KOPT-K1 (cell line): ENCODE data around the gene CBY2.

ENCODE experiments used
- H3K27ac ChIP-seq: fragments of 200-600 bp; sonication (generic); 2 replicates; pipeline ENCODE4 v1.5.1; 2016; ENCODE audit warnings: antibody characterized with exemption, mild to moderate bottlenecking, low read depth, low read length; ENCODE audit not compliant: poor library complexity, severe bottlenecking
- H3K36me3 ChIP-seq: fragments of 200-600 bp; sonication (generic); 2 replicates; pipeline ENCODE4 v1.5.1; 2017; ENCODE audit warnings: antibody characterized with exemption, mild to moderate bottlenecking, low read length, moderate library complexity; ENCODE audit not compliant: insufficient read depth
- H3K9me3 ChIP-seq: fragments of 200-600 bp; sonication (generic); 2 replicates; pipeline ENCODE4 v1.5.1; 2017; ENCODE audit warnings: antibody characterized with exemption, low read length, mild to moderate bottlenecking; ENCODE audit not compliant: insufficient read depth, poor library complexity, severe bottlenecking

CBY2 gene

GRCh38 chr13:45714170-45714569, 12.1 kb downstream of the CBY2 start:
- Histone ChIP-seq H3K27ac (no peak overlapping the region), H3K36me3 (no peaks in the 10 kb centered on the region), H3K9me3 (no peaks in the 10 kb centered on the region)

- no peaks in the 10 kb centered on the region for H3K36me3 ChIP-seq
- H3K27ac ChIP-seq = no peak overlapping the region
- H3K9me3 ChIP-seq = no peaks in the 10 kb centered on the region
These were observed 13.2 kb downstream of the CBY2 start for GRCh38 chr13:45715351-45715750.

- Histone ChIP-seq H3K36me3 (no peaks in the 10 kb centered on the region), H3K27ac (no peak overlapping the region), H3K9me3 (no peaks in the 10 kb centered on the region)
These were observed 15.2 kb downstream of the CBY2 start for GRCh38 chr13:45717349-45717748.

- Histone ChIP-seq H3K36me3 (no peaks in the 10 kb centered on the region), H3K9me3 (no peaks in the 10 kb centered on the region), H3K27ac (no peak overlapping the region)
These were observed 15.9 kb downstream of the CBY2 start for GRCh38 chr13:45718063-45718462.

- H3K9me3 ChIP-seq = no peaks in the 10 kb centered on the region
- no peaks in the 10 kb centered on the region for H3K36me3 ChIP-seq
- H3K27ac ChIP-seq = no peak overlapping the region
These were observed 16.9 kb downstream of the CBY2 start for GRCh38 chr13:45718992-45719391.

- H3K9me3 ChIP-seq = no peaks in the 10 kb centered on the region
These were observed 19.1 kb downstream of the CBY2 start for GRCh38 chr13:45721203-45721731.

GRCh38 chr13:45723798-45724197, 21.7 kb downstream of the CBY2 start:
- H3K9me3 ChIP-seq = no peaks in the 10 kb centered on the region
- no peaks in the 10 kb centered on the region for H3K36me3 ChIP-seq
- H3K27ac ChIP-seq = no peak overlapping the region

More at GRCh38 chr13:45721203-45721731, 19.1 kb downstream of the CBY2 start:
- H3K36me3 ChIP-seq = no peaks in the 10 kb centered on the region
- H3K27ac ChIP-seq = no peak overlapping the region

- no peaks in the 10 kb centered on the region for H3K9me3 ChIP-seq
- no peak overlapping the region for H3K27ac ChIP-seq
- no peaks in the 10 kb centered on the region for H3K36me3 ChIP-seq
These were observed 26.6 kb downstream of the CBY2 start for GRCh38 chr13:45728759-45729158.

GRCh38 chr13:45731455-45731854, 29.3 kb downstream of the CBY2 start:
- Histone ChIP-seq H3K9me3 (no peaks in the 10 kb centered on the region), H3K36me3 (no peaks in the 10 kb centered on the region), H3K27ac (no peak overlapping the region)

- Histone ChIP-seq H3K9me3 (no peaks in the 10 kb centered on the region), H3K36me3 (no peaks in the 10 kb centered on the region), H3K27ac (no peak overlapping the region)
These were observed 30.8 kb downstream of the CBY2 start for GRCh38 chr13:45732916-45733315.

- no peaks in the 10 kb centered on the region for H3K36me3 ChIP-seq
- H3K9me3 ChIP-seq = no peaks in the 10 kb centered on the region
- H3K27ac ChIP-seq = no peak overlapping the region
These were observed 31.2 kb downstream of the CBY2 start for GRCh38 chr13:45733361-45733760.

GRCh38 chr13:45737571-45738017, 35.5 kb downstream of the CBY2 start:
- Histone ChIP-seq H3K36me3 (no peaks in the 10 kb centered on the region), H3K27ac (no peak overlapping the region), H3K9me3 (no peaks in the 10 kb centered on the region)

- no peaks in the 10 kb centered on the region for H3K36me3 ChIP-seq
- no peaks in the 10 kb centered on the region for H3K9me3 ChIP-seq
- no peak overlapping the region for H3K27ac ChIP-seq
These were observed 40.9 kb downstream of the CBY2 start for GRCh38 chr13:45742985-45743384.

- Histone ChIP-seq H3K27ac (no peak overlapping the region), H3K9me3 (no peaks in the 10 kb centered on the region)
These were observed 42.9 kb downstream of the CBY2 start for GRCh38 chr13:45744979-45745378.

GRCh38 chr13:45747071-45747470, 45.0 kb downstream of the CBY2 start:
- Histone ChIP-seq H3K9me3 (no peaks in the 10 kb centered on the region), H3K27ac (no peak overlapping the region), H3K36me3 (no peaks in the 10 kb centered on the region)

More at GRCh38 chr13:45744979-45745378, 42.9 kb downstream of the CBY2 start:
- no peaks in the 10 kb centered on the region for H3K36me3 ChIP-seq

GRCh38 chr13:45748941-45749759, 47.0 kb downstream of the CBY2 start:
- no peaks in the 10 kb centered on the region for H3K36me3 ChIP-seq
- no peaks in the 10 kb centered on the region for H3K9me3 ChIP-seq
- no peak overlapping the region for H3K27ac ChIP-seq
